Keratinocyte (primary cell): ENCODE results near the gene CDX2. TPM values are rescaled to one million over a fixed set of nuclear protein-coding genes. Genes with fewer than 3 reads are reported as not detected.

Experiments
- DNase-seq: peaks from one replicate; pipeline ENCODE4 v3.0.0-alpha.2; 2011; ENCODE audit warnings: low read depth, missing footprints, low spot score
- FAIRE-seq: peaks from 2 replicates; lab custom pipeline; 2011; peaks lifted over from hg19 to GRCh38; lab: Jason Lieb, UNC
- H2AFZ ChIP-seq: 2 replicates; pipeline ENCODE4 v1.6.0; 2012; ENCODE audit warnings: low read length, control low read depth, inconsistent platforms; ENCODE audit not compliant: control insufficient read depth
- H3K27ac ChIP-seq: 2 replicates; pipeline ENCODE4 v1.5.1; 2011; ENCODE audit warnings: low read length; ENCODE audit not compliant: control insufficient read depth, insufficient read depth
- H3K27me3 ChIP-seq: 3 replicates; pipeline ENCODE4 v1.6.0; 2011; ENCODE audit warnings: low read length; ENCODE audit not compliant: control insufficient read depth, insufficient read depth; ENCODE audit errors: extremely low read depth
- H3K36me3 ChIP-seq, 2 experiments: 2 replicates in 1 of 2; 3 replicates in 1 of 2; pipeline ENCODE4 v1.5.1; 2011; ENCODE audit warnings: low read length in 2 of 2, mild to moderate bottlenecking in 1 of 2; ENCODE audit not compliant: control insufficient read depth in 2 of 2, insufficient read depth in 2 of 2; ENCODE audit errors: extremely low read depth in 1 of 2
- H3K4me1 ChIP-seq: 3 replicates; pipeline ENCODE4 v1.5.1; 2011; ENCODE audit warnings: low read length; ENCODE audit not compliant: control insufficient read depth, insufficient read depth; ENCODE audit errors: extremely low read depth
- H3K4me2 ChIP-seq: 3 replicates; pipeline ENCODE4 v1.6.0; 2011; ENCODE audit warnings: low read depth, low read length; ENCODE audit not compliant: control insufficient read depth, insufficient read depth; ENCODE audit errors: extremely low read depth
- H3K4me3 ChIP-seq, 3 experiments: fragments of 200-600 bp in 1 of 3; sonication (generic) in 1 of 3; 2 replicates in 2 of 3; 3 replicates in 1 of 3; pipeline ENCODE4 v1.5.1; 2011 to 2016; ENCODE audit warnings: low read length in 3 of 3, mild to moderate bottlenecking in 3 of 3, control low read depth in 2 of 3, inconsistent platforms in 1 of 3, low read depth in 1 of 3, mixed read lengths in 1 of 3, mixed run types in 1 of 3, moderate library complexity in 1 of 3; ENCODE audit not compliant: control insufficient read depth in 2 of 3, insufficient read depth in 2 of 3; ENCODE audit errors: extremely low read depth in 1 of 3
- H3K79me2 ChIP-seq: 2 replicates; pipeline ENCODE4 v1.6.0; 2012; ENCODE audit warnings: low read length; ENCODE audit not compliant: control insufficient read depth, insufficient read depth
- H3K9ac ChIP-seq: 3 replicates; pipeline ENCODE4 v1.6.0; 2011; ENCODE audit warnings: low read length; ENCODE audit not compliant: control insufficient read depth, insufficient read depth; ENCODE audit errors: extremely low read depth
- H3K9me1 ChIP-seq: 3 replicates; pipeline ENCODE4 v1.6.0; 2011; ENCODE audit warnings: low read length; ENCODE audit not compliant: control insufficient read depth, insufficient read depth; ENCODE audit errors: extremely low read depth
- H3K9me3 ChIP-seq: 2 replicates; pipeline ENCODE4 v1.5.1; 2012; ENCODE audit warnings: low read depth, low read length; ENCODE audit not compliant: control insufficient read depth
- H4K20me1 ChIP-seq: 3 replicates; pipeline ENCODE4 v1.6.0; 2011; ENCODE audit warnings: low read length; ENCODE audit not compliant: control insufficient read depth, insufficient read depth; ENCODE audit errors: extremely low read depth
- CTCF ChIP-seq, 3 experiments: IDR thresholded peaks in 1 of 3; conservative IDR thresholded peaks in 1 of 3; optimal IDR thresholded peaks in 1 of 3; 2 replicates in 2 of 3; 3 replicates in 1 of 3; pipeline versions ENCODE3 to v1.5.1; 2011; ENCODE audit warnings: low read length in 3 of 3, mild to moderate bottlenecking in 3 of 3, moderate library complexity in 2 of 3, control low read depth in 1 of 3, inconsistent platforms in 1 of 3; ENCODE audit not compliant: insufficient read depth in 2 of 3; ENCODE audit errors: extremely low read depth in 1 of 3
- EZH2 ChIP-seq: IDR thresholded peaks from one replicate; pipeline ENCODE4 v1.6.1; 2012; ENCODE audit warnings: inconsistent platforms, mild to moderate bottlenecking, low read length, moderate library complexity
- dilution Hi-C: fragments of 300-500 bp; cut with MboI; formaldehyde crosslinking; loops from one replicate; pipeline ENCODE4 v1.7.0; 2020; ENCODE audit warnings: low sequenced_read_pairs; ENCODE audit not compliant: extremely low pct_ligation_motif_present
- polyA plus RNA-seq, 5 experiments: library from polyadenylated mRNA; depleted of rRNA in 3 of 5; stranded (reverse) in 3 of 5; stranded (forward) in 1 of 5; unstranded in 1 of 5; fragments of >200 nt; gene quantifications; 1 replicate in 1 of 5; 2 replicates in 3 of 5; 3 replicates in 1 of 5; pipeline versions ENCODE4 v1.2.1 to v1.2.3, GENCODE V29; 2011 to 2012; ENCODE audit warnings: missing spikeins in 2 of 5, low read depth in 1 of 5, low replicate concordance in 1 of 5

CDX2 gene
- polyA plus RNA-seq, 1 donor (not counting 4 experiments of a cell fraction or from before 2014, with no cell fraction given): not detected

- dilution Hi-C loops: no loop called here
- Histone ChIP-seq H3K36me3 (no peaks in the 10 kb centered on the region), H3K27me3 (peaks cover 95% of the 10 kb centered on the region), H3K9ac (no peak overlapping the region), H3K9me3 (no peaks in the 10 kb centered on the region), H3K4me1 (peaks cover 2% of the 10 kb centered on the region), H3K79me2 (no peaks in the 10 kb centered on the region), H4K20me1 (no peaks in the 10 kb centered on the region), H3K4me2 (no peak overlapping the region), H2AFZ (no peak overlapping the region), H3K27ac (no peak overlapping the region), H3K9me1 (no peaks in the 10 kb centered on the region), H3K4me3 (no peak overlapping the region)
- no peak for DNase-seq
- TF ChIP-seq CTCF (optimal IDR thresholded peaks at IDR 0.05 in 1 of 3, IDR thresholded peaks at IDR 0.05 in 1 of 3, conservative IDR thresholded peaks at IDR 0.05 in 1 of 3; ENCODE audit: extremely low read depth in 1 of 3, insufficient read depth in 2 of 3, low read length in 3 of 3): no peak
- no peak for TF ChIP-seq EZH2
- no peak for FAIRE-seq
Observed at GRCh38 chr13:27979001-27979643, 10.0 kb upstream of the CDX2 start.

GRCh38 chr13:27978301-27978968 is 9.3 kb upstream of the CDX2 start:
- Histone ChIP-seq H3K27me3 (peaks cover 100% of the 10 kb centered on the region), H3K9ac (no peak overlapping the region), H3K79me2 (no peaks in the 10 kb centered on the region), H3K9me1 (no peaks in the 10 kb centered on the region), H3K4me2 (no peak overlapping the region), H3K36me3 (no peaks in the 10 kb centered on the region), H3K4me1 (peaks cover 2% of the 10 kb centered on the region), H3K4me3 (no peak overlapping the region), H4K20me1 (no peaks in the 10 kb centered on the region), H3K27ac (no peak overlapping the region), H2AFZ (no peak overlapping the region), H3K9me3 (no peaks in the 10 kb centered on the region)
- DNase-seq: no peak
- no peak for FAIRE-seq
- TF ChIP-seq CTCF (optimal IDR thresholded peaks at IDR 0.05 in 1 of 3, IDR thresholded peaks at IDR 0.05 in 1 of 3, conservative IDR thresholded peaks at IDR 0.05 in 1 of 3; ENCODE audit: extremely low read depth in 1 of 3, insufficient read depth in 2 of 3, low read length in 3 of 3) (no peak), EZH2 (no peak)
- dilution Hi-C loops: no loop called here
